ENCODE results near the gene STRN4.

DNA sequence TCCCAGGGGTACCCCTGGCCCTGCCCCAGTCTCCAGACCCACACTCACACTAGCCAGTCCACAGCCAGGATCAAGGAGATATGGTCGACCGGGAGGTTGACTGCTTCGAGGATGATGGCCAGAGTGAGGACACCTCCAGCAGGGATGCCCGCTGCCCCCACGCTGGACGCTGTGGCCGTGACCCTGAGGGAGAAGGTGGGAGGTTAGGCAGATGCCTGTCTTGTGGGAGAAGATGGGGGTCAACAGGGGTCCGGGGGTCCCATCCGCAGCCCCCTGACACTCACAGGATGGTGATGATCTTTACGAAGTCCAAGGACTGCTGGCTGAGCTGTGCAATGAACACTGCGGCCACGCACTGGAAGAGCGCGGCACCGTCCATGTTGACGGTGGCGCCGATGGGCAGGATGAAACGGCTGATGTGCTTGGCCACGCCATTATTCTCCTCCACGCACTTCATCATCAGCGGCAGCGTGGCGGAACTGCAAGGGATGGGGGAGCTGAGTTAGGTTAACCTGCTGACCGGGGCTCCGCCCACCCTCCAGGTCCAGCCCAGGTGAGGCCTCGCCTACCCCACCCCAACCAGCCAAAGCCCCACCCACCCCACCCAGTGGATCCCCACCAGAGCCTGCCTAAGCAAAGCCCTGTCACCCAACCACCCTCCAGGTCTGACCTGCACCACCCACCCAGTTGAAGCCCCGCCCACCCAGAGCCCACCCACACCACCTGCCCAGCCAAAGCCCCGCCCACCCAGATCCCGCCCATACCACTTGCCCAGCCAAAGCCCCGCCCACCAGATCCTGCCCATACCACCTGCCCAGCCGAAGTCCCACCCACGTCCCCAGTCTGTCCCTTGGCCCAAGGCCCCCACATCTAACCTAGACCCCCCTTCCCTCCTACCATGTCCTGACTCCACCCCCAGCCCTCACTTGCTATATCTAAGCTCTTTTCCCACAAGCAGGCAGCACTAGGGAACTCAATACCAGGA, 31.0 kb upstream of the STRN4 start:
- TF ChIP-seq, protein P1, sequence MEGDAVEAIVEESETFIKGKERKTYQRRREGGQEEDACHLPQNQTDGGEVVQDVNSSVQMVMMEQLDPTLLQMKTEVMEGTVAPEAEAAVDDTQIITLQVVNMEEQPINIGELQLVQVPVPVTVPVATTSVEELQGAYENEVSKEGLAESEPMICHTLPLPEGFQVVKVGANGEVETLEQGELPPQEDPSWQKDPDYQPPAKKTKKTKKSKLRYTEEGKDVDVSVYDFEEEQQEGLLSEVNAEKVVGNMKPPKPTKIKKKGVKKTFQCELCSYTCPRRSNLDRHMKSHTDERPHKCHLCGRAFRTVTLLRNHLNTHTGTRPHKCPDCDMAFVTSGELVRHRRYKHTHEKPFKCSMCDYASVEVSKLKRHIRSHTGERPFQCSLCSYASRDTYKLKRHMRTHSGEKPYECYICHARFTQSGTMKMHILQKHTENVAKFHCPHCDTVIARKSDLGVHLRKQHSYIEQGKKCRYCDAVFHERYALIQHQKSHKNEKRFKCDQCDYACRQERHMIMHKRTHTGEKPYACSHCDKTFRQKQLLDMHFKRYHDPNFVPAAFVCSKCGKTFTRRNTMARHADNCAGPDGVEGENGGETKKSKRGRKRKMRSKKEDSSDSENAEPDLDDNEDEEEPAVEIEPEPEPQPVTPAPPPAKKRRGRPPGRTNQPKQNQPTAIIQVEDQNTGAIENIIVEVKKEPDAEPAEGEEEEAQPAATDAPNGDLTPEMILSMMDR (conservative IDR thresholded peaks at IDR 0.05; ENCODE audit: low read depth, low read length), result no peak
- no peak for TF ChIP-seq EZH2 (IDR thresholded peaks at IDR 0.05; ENCODE audit: borderline replicate concordance, low read depth, low read length, poor library complexity, severe bottlenecking)

Measured in A673 (cell line).